HEK293 (cell line): ENCODE results near the gene MRTFA.

Experiments used
- BCL11A ChIP-seq: fragments of 450-650 bp; formaldehyde crosslinking; IDR thresholded peaks from 2 replicates; pipeline ENCODE4 v1.5.1; 2016; ENCODE audit warnings: low read depth, missing biosample characterization, missing genetic modification characterization
- EGR2 ChIP-seq: fragments of 450-650 bp; formaldehyde crosslinking; IDR thresholded peaks from 2 replicates; pipeline ENCODE4 v1.5.1; 2016; ENCODE audit warnings: low read depth, missing biosample characterization, missing genetic modification characterization
- GFI1B ChIP-seq: fragments of 450-650 bp; formaldehyde crosslinking; IDR thresholded peaks from 2 replicates; pipeline ENCODE4 v1.5.1; 2016; ENCODE audit warnings: missing biosample characterization, missing genetic modification characterization
- MZF1 ChIP-seq: fragments of 450-650 bp; formaldehyde crosslinking; IDR thresholded peaks from 2 replicates; pipeline ENCODE4 v1.5.1; 2017; ENCODE audit warnings: missing biosample characterization, missing genetic modification characterization, borderline replicate concordance
- ZIC2 ChIP-seq: fragments of 450-650 bp; formaldehyde crosslinking; IDR thresholded peaks from 2 replicates; pipeline ENCODE4 v1.5.1; 2016; ENCODE audit warnings: missing biosample characterization, missing genetic modification characterization
- ZNF138 ChIP-seq: fragments of 450-650 bp; formaldehyde crosslinking; IDR thresholded peaks from 2 replicates; pipeline ENCODE4 v1.5.1; 2016; ENCODE audit warnings: missing biosample characterization, missing genetic modification characterization, borderline replicate concordance
- ZNF239 ChIP-seq: fragments of 450-650 bp; formaldehyde crosslinking; IDR thresholded peaks from 2 replicates; pipeline ENCODE4 v1.5.1; 2016; ENCODE audit warnings: missing biosample characterization, missing genetic modification characterization
- ZNF324 ChIP-seq: fragments of 450-650 bp; formaldehyde crosslinking; IDR thresholded peaks from 2 replicates; pipeline ENCODE4 v1.5.1; 2016; ENCODE audit warnings: missing biosample characterization, missing genetic modification characterization
- ZNF350 ChIP-seq: fragments of 450-650 bp; formaldehyde crosslinking; IDR thresholded peaks from 2 replicates; pipeline ENCODE4 v1.5.0; 2017; ENCODE audit warnings: missing biosample characterization, mild to moderate bottlenecking, missing genetic modification characterization
- ZNF510 ChIP-seq: fragments of 450-650 bp; formaldehyde crosslinking; IDR thresholded peaks from 2 replicates; pipeline ENCODE4 v1.5.1; 2018; ENCODE audit warnings: mild to moderate bottlenecking, missing genetic modification characterization, missing biosample characterization; ENCODE audit not compliant: insufficient replicate concordance
- ZNF830 ChIP-seq: fragments of 450-650 bp; IDR thresholded peaks from 2 replicates; pipeline ENCODE4 v1.5.0; 2018; ENCODE audit warnings: missing biosample characterization, missing genetic modification characterization, low read depth, mild to moderate bottlenecking, moderate library complexity
- ZNF843 ChIP-seq: fragments of 450-650 bp; formaldehyde crosslinking; IDR thresholded peaks from 2 replicates; pipeline ENCODE4 v1.5.1; 2016; ENCODE audit warnings: missing biosample characterization, missing genetic modification characterization
- ZXDB ChIP-seq: fragments of 450-650 bp; formaldehyde crosslinking; IDR thresholded peaks from 2 replicates; pipeline ENCODE4 v1.5.1; 2016; ENCODE audit warnings: missing biosample characterization, missing genetic modification characterization
- TF ChIP-seq, protein P1 (sequence below): fragments of 450-650 bp; formaldehyde crosslinking; IDR thresholded peaks from 2 replicates; pipeline ENCODE4 v1.5.1; 2016; ENCODE audit warnings: missing biosample characterization, missing genetic modification characterization
- TF ChIP-seq, protein P2 (sequence below): fragments of 450-650 bp; formaldehyde crosslinking; IDR thresholded peaks from 2 replicates; pipeline ENCODE4 v1.5.1; 2016; ENCODE audit warnings: missing biosample characterization, missing genetic modification characterization, low read depth
- TF ChIP-seq, protein P3 (sequence below): fragments of 450-650 bp; formaldehyde crosslinking; IDR thresholded peaks from 2 replicates; pipeline ENCODE4 v1.5.1; 2016; ENCODE audit warnings: missing biosample characterization, missing genetic modification characterization
- TF ChIP-seq, protein P4 (sequence below): fragments of 450-650 bp; formaldehyde crosslinking; optimal IDR thresholded peaks from 2 replicates; pipeline ENCODE3; 2016; ENCODE audit warnings: missing biosample characterization, mild to moderate bottlenecking, missing genetic modification characterization
- TF ChIP-seq, protein P5 (sequence below): fragments of 450-650 bp; formaldehyde crosslinking; IDR thresholded peaks from 2 replicates; pipeline ENCODE4 v1.5.1; 2016; ENCODE audit warnings: missing biosample characterization, missing genetic modification characterization
- TF ChIP-seq, protein P6 (sequence below): fragments of 450-650 bp; formaldehyde crosslinking; IDR thresholded peaks from 2 replicates; pipeline ENCODE4 v1.5.1; 2016; ENCODE audit warnings: missing biosample characterization, missing genetic modification characterization
- TF ChIP-seq, protein P7 (sequence below): fragments of 450-650 bp; formaldehyde crosslinking; IDR thresholded peaks from 2 replicates; pipeline ENCODE4 v1.5.1; 2017; ENCODE audit warnings: missing biosample characterization, missing genetic modification characterization

The MRTFA gene

DNA sequence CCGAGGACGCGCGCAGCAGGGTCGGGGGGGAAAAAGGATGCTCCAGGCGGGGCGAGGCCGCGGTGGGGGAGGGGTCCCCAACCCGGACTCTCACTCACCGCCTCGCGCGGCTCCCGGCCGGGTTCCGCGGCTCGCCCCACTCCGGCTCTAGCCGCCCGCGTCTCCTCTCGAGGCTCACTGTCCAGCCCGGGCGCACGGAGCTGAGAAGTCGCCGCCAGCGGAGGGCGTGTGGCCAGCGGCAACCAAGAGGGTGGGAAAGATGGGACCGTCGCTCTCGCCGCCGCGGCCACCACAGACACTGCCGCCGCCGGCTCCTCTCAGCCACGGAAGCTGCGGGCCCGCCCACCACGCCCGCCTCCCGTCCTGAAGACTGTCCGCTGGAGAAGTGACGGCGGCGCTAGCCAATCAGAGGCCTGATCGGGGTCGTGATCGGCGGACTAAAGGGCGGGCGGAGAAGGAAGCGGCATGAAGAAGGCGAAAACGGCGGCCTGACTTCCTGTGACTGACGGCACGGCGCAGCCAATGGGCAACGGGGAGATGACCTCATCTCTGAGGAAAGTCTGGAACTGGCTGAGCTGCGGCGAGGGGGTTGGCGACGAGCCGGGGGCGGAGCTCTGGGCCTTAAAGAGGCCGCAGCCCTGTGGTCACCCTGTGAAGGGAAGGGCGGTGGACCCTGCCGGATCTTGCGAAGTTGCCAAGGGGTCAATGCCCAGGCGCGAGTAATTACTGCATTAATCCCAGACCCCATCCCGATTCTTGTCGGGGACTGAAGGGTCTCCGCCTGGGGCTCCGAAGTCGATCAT lies at the start of gene MRTFA (continued):
- TF ChIP-seq, protein P1, sequence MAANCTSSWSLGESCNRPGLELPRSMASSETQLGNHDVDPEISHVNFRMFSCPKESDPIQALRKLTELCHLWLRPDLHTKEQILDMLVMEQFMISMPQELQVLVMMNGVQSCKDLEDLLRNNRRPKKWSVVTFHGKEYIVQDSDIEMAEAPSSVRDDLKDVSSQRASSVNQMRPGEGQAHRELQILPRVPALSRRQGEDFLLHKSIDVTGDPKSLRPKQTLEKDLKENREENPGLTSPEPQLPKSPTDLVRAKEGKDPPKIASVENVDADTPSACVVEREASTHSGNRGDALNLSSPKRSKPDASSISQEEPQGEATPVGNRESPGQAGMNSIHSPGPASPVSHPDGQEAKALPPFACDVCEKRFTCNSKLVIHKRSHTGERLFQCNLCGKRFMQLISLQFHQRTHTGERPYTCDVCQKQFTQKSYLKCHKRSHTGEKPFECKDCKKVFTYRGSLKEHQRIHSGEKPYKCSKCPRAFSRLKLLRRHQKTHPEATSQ (tag by site-specific recombination) = 0 out of 2 replicates have a peak, but pooled peaks have one; percentile 33
- TF ChIP-seq, protein P2, sequence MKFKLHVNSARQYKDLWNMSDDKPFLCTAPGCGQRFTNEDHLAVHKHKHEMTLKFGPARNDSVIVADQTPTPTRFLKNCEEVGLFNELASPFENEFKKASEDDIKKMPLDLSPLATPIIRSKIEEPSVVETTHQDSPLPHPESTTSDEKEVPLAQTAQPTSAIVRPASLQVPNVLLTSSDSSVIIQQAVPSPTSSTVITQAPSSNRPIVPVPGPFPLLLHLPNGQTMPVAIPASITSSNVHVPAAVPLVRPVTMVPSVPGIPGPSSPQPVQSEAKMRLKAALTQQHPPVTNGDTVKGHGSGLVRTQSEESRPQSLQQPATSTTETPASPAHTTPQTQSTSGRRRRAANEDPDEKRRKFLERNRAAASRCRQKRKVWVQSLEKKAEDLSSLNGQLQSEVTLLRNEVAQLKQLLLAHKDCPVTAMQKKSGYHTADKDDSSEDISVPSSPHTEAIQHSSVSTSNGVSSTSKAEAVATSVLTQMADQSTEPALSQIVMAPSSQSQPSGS (tag by site-specific recombination) = peak; percentile 99
- TF ChIP-seq, protein P3, sequence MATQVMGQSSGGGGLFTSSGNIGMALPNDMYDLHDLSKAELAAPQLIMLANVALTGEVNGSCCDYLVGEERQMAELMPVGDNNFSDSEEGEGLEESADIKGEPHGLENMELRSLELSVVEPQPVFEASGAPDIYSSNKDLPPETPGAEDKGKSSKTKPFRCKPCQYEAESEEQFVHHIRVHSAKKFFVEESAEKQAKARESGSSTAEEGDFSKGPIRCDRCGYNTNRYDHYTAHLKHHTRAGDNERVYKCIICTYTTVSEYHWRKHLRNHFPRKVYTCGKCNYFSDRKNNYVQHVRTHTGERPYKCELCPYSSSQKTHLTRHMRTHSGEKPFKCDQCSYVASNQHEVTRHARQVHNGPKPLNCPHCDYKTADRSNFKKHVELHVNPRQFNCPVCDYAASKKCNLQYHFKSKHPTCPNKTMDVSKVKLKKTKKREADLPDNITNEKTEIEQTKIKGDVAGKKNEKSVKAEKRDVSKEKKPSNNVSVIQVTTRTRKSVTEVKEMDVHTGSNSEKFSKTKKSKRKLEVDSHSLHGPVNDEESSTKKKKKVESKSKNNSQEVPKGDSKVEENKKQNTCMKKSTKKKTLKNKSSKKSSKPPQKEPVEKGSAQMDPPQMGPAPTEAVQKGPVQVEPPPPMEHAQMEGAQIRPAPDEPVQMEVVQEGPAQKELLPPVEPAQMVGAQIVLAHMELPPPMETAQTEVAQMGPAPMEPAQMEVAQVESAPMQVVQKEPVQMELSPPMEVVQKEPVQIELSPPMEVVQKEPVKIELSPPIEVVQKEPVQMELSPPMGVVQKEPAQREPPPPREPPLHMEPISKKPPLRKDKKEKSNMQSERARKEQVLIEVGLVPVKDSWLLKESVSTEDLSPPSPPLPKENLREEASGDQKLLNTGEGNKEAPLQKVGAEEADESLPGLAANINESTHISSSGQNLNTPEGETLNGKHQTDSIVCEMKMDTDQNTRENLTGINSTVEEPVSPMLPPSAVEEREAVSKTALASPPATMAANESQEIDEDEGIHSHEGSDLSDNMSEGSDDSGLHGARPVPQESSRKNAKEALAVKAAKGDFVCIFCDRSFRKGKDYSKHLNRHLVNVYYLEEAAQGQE (tag by site-specific recombination) = no peak
- TF ChIP-seq, protein P4, sequence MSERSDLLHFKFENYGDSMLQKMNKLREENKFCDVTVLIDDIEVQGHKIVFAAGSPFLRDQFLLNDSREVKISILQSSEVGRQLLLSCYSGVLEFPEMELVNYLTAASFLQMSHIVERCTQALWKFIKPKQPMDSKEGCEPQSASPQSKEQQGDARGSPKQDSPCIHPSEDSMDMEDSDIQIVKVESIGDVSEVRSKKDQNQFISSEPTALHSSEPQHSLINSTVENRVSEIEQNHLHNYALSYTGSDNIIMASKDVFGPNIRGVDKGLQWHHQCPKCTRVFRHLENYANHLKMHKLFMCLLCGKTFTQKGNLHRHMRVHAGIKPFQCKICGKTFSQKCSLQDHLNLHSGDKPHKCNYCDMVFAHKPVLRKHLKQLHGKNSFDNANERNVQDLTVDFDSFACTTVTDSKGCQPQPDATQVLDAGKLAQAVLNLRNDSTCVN (tag by site-specific recombination) = peak; percentile 93
- TF ChIP-seq, protein P5, sequence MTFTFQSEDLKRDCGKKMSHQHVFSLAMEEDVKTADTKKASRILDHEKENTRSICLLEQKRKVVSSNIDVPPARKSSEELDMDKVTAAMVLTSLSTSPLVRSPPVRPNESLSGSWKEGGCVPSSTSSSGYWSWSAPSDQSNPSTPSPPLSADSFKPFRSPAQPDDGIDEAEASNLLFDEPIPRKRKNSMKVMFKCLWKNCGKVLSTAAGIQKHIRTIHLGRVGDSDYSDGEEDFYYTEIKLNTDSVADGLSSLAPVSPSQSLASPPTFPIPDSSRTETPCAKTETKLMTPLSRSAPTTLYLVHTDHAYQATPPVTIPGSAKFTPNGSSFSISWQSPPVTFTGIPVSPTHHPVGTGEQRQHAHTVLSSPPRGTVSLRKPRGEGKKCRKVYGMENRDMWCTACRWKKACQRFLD (tag by site-specific recombination) = no peak
- TF ChIP-seq, protein P6, sequence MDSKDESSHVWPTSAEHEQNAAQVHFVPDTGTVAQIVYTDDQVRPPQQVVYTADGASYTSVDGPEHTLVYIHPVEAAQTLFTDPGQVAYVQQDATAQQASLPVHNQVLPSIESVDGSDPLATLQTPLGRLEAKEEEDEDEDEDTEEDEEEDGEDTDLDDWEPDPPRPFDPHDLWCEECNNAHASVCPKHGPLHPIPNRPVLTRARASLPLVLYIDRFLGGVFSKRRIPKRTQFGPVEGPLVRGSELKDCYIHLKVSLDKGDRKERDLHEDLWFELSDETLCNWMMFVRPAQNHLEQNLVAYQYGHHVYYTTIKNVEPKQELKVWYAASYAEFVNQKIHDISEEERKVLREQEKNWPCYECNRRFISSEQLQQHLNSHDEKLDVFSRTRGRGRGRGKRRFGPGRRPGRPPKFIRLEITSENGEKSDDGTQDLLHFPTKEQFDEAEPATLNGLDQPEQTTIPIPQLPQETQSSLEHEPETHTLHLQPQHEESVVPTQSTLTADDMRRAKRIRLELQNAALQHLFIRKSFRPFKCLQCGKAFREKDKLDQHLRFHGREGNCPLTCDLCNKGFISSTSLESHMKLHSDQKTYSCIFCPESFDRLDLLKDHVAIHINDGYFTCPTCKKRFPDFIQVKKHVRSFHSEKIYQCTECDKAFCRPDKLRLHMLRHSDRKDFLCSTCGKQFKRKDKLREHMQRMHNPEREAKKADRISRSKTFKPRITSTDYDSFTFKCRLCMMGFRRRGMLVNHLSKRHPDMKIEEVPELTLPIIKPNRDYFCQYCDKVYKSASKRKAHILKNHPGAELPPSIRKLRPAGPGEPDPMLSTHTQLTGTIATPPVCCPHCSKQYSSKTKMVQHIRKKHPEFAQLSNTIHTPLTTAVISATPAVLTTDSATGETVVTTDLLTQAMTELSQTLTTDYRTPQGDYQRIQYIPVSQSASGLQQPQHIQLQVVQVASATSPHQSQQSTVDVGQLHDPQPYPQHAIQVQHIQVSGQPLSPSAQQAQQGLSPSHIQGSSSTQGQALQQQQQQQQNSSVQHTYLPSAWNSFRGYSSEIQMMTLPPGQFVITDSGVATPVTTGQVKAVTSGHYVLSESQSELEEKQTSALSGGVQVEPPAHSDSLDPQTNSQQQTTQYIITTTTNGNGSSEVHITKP (tag by site-specific recombination) = peak; percentile 93
- TF ChIP-seq BCL11A (tag by site-specific recombination) (0 out of 2 replicates have a peak, but pooled peaks have one; percentile 68), EGR2 (tag by site-specific recombination) (peak; percentile 66), MZF1 (tag by site-specific recombination) (no peak), ZNF843 (tag by site-specific recombination) (peak; percentile 30; the same call in 1 of the 2 replicates), ZNF510 (tag by site-specific recombination) (no peak), ZXDB (tag by site-specific recombination) (peak; percentile 82; the same call in 1 of the 2 replicates), ZNF138 (tag by site-specific recombination) (no peak), ZNF239 (tag by site-specific recombination) (no peak), GFI1B (no peak), ZNF830 (tag by site-specific recombination) (no peak), ZNF324 (tag by site-specific recombination) (no peak; the same call in 1 of the 2 replicates), ZIC2 (peak; percentile 34; the same call in 1 of the 2 replicates), ZNF350 (tag by site-specific recombination) (no peak)
- TF ChIP-seq, protein P7, sequence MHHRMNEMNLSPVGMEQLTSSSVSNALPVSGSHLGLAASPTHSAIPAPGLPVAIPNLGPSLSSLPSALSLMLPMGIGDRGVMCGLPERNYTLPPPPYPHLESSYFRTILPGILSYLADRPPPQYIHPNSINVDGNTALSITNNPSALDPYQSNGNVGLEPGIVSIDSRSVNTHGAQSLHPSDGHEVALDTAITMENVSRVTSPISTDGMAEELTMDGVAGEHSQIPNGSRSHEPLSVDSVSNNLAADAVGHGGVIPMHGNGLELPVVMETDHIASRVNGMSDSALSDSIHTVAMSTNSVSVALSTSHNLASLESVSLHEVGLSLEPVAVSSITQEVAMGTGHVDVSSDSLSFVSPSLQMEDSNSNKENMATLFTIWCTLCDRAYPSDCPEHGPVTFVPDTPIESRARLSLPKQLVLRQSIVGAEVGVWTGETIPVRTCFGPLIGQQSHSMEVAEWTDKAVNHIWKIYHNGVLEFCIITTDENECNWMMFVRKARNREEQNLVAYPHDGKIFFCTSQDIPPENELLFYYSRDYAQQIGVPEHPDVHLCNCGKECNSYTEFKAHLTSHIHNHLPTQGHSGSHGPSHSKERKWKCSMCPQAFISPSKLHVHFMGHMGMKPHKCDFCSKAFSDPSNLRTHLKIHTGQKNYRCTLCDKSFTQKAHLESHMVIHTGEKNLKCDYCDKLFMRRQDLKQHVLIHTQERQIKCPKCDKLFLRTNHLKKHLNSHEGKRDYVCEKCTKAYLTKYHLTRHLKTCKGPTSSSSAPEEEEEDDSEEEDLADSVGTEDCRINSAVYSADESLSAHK (tag by site-specific recombination) = no peak; the same call in 1 of the 2 replicates
